Hepatocyte (in vitro differentiated cells): ENCODE results near the gene PHOSPHO2. TPM values are rescaled to one million over a fixed set of nuclear protein-coding genes. Genes with fewer than 3 reads are reported as not detected.

Experiments used
- DNase-seq: peaks from one replicate; pipeline ENCODE4 v3.0.0-alpha.2; 2016; ENCODE audit warnings: low spot score
- H2AFZ ChIP-seq: fragments of 200-600 bp; sonication (generic); 2 replicates; pipeline ENCODE4 v1.6.0; 2016; ENCODE audit warnings: antibody characterized with exemption, mild to moderate bottlenecking
- H3K27ac ChIP-seq: fragments of 200-600 bp; sonication (generic); 2 replicates; pipeline ENCODE4 v1.5.1; 2016; ENCODE audit warnings: mild to moderate bottlenecking
- H3K27me3 ChIP-seq: fragments of 200-600 bp; sonication (generic); 2 replicates; pipeline ENCODE4 v1.6.1; 2016
- H3K36me3 ChIP-seq: fragments of 200-600 bp; sonication (generic); replicated peaks from 2 replicates; pipeline ENCODE4 v1.5.1; 2016; ENCODE audit warnings: low read depth; ENCODE audit not compliant: insufficient read depth
- H3K4me1 ChIP-seq: fragments of 200-600 bp; sonication (generic); 2 replicates; pipeline ENCODE4 v1.5.1; 2016; ENCODE audit warnings: mild to moderate bottlenecking, moderate library complexity; ENCODE audit not compliant: insufficient read depth
- H3K4me2 ChIP-seq: fragments of 200-600 bp; sonication (generic); 2 replicates; pipeline ENCODE4 v1.6.0; 2016
- H3K4me3 ChIP-seq: fragments of 200-600 bp; sonication (generic); 2 replicates; pipeline ENCODE4 v1.5.1; 2016; ENCODE audit warnings: mild to moderate bottlenecking
- H3K79me2 ChIP-seq: fragments of 200-600 bp; sonication (generic); 2 replicates; pipeline ENCODE4 v1.6.0; 2017; ENCODE audit warnings: mild to moderate bottlenecking
- H3K9me2 ChIP-seq: fragments of 200-600 bp; sonication (generic); replicated peaks from 2 replicates; pipeline ENCODE4 v1.6.0; 2017; ENCODE audit warnings: mild to moderate bottlenecking; ENCODE audit not compliant: insufficient read depth
- H3K9me3 ChIP-seq: fragments of 200-600 bp; sonication (generic); 2 replicates; pipeline ENCODE4 v1.5.1; 2016; ENCODE audit warnings: low read depth, mild to moderate bottlenecking
- H4K20me1 ChIP-seq: fragments of 200-600 bp; sonication (generic); 2 replicates; pipeline ENCODE4 v1.6.0; 2016; ENCODE audit warnings: mild to moderate bottlenecking; ENCODE audit not compliant: insufficient read depth, poor library complexity, severe bottlenecking
- EZH2 ChIP-seq: fragments of 200-600 bp; sonication (generic); IDR thresholded peaks from 2 replicates; pipeline ENCODE4 v1.6.1; 2016; ENCODE audit warnings: antibody characterized with exemption, mild to moderate bottlenecking, borderline replicate concordance
- EZH2phosphoT487 ChIP-seq: fragments of 200-600 bp; sonication (generic); IDR thresholded peaks from one replicate; pipeline ENCODE4 v1.6.1; 2018; ENCODE audit warnings: antibody characterized with exemption, mild to moderate bottlenecking, low read depth, moderate library complexity; ENCODE audit not compliant: unreplicated experiment, severe bottlenecking
- WGBS: methylation state at CpG from one replicate; pipeline ENCODE4 v1.1.6; 2016; ENCODE audit warnings: low lambda C conversion rate; ENCODE audit errors: missing lambda C conversion rate; 5-methylcytosine and 5-hydroxymethylcytosine counted together
- polyA plus RNA-seq: library from polyadenylated mRNA; unstranded; fragments of >200 nt; fragmentation: Nextera tagmentation; extraction: Ambion mirVana; gene quantifications from 2 replicates; pipeline ENCODE4 v1.2.1, GENCODE V29; 2016
- total RNA-seq: library from RNA; depleted of rRNA; stranded (reverse); fragments of >200 nt; gene quantifications from 2 replicates; pipeline ENCODE4 v1.2.3, GENCODE V29; 2014
- TF ChIP-seq, protein P1 (sequence below): fragments of 200-600 bp; sonication (generic); IDR thresholded peaks from 2 replicates; pipeline ENCODE4 v1.5.1; 2016; ENCODE audit warnings: antibody characterized with exemption, mild to moderate bottlenecking; ENCODE audit not compliant: poor library complexity

PHOSPHO2 gene
- total and polyA plus RNA-seq, 2 experiments from 2014 or later = 7.2 to 8.7 TPM

- TF ChIP-seq, protein P1, sequence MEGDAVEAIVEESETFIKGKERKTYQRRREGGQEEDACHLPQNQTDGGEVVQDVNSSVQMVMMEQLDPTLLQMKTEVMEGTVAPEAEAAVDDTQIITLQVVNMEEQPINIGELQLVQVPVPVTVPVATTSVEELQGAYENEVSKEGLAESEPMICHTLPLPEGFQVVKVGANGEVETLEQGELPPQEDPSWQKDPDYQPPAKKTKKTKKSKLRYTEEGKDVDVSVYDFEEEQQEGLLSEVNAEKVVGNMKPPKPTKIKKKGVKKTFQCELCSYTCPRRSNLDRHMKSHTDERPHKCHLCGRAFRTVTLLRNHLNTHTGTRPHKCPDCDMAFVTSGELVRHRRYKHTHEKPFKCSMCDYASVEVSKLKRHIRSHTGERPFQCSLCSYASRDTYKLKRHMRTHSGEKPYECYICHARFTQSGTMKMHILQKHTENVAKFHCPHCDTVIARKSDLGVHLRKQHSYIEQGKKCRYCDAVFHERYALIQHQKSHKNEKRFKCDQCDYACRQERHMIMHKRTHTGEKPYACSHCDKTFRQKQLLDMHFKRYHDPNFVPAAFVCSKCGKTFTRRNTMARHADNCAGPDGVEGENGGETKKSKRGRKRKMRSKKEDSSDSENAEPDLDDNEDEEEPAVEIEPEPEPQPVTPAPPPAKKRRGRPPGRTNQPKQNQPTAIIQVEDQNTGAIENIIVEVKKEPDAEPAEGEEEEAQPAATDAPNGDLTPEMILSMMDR = no peak
- TF ChIP-seq EZH2phosphoT487 (no peak), EZH2 (no peak)
- H4K20me1 ChIP-seq = no peaks in the 10 kb centered on the region
Measured at GRCh38 chr2:169661265-169661664, 33.0 kb upstream of the PHOSPHO2 start.

GRCh38 chr2:169662744-169663143 is 31.5 kb upstream of the PHOSPHO2 start:
- Histone ChIP-seq H3K27me3 (peaks cover 4% of the 10 kb centered on the region), H3K27ac (no peak overlapping the region), H3K9me3 (no peaks in the 10 kb centered on the region), H4K20me1 (no peaks in the 10 kb centered on the region), H3K9me2 (no peaks in the 10 kb centered on the region), H3K4me1 (no peaks in the 10 kb centered on the region), H3K4me3 (no peak overlapping the region), H2AFZ (no peak overlapping the region), H3K79me2 (no peaks in the 10 kb centered on the region), H3K4me2 (no peak overlapping the region), H3K36me3 (no peaks in the 10 kb centered on the region)
- DNase-seq = no peak
- WGBS = 96% methylated on average over 1 of the region's 1 CpG
- TF ChIP-seq, protein P1 = no peak
- no peak for TF ChIP-seq EZH2
- no peak for TF ChIP-seq EZH2phosphoT487

More at GRCh38 chr2:169661265-169661664, 33.0 kb upstream of the PHOSPHO2 start:
- Histone ChIP-seq H3K27ac (no peak overlapping the region), H3K27me3 (peaks cover 4% of the 10 kb centered on the region), H3K4me3 (no peak overlapping the region), H3K36me3 (no peaks in the 10 kb centered on the region), H2AFZ (no peak overlapping the region), H3K4me2 (no peak overlapping the region), H3K79me2 (no peaks in the 10 kb centered on the region), H3K4me1 (no peaks in the 10 kb centered on the region), H3K9me2 (no peaks in the 10 kb centered on the region), H3K9me3 (no peaks in the 10 kb centered on the region)
- DNase-seq = no peak
- 79% methylated on average over 3 of the region's 3 CpGs for WGBS

DNA sequence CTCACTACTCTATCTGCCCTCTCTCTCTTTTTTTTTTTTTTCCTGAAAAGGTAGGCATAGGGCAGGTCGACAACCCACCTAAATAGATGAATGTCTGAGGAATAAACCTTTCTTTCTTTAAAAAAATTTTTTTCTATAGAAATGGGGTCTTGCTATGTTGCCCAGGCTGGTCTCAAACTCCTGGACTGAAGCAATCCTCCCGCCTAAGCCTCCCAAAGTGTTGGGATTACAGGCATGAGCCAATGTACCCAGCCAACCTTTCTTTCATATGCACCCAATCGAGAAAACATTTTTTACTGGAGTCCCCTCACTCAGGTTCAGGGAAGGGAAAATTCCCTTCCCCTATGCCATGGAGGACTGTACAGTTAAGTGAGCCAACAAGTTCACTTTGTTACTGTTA is 31.0 kb upstream of the PHOSPHO2 start:
- Histone ChIP-seq H3K27me3 (peaks cover 4% of the 10 kb centered on the region), H3K4me2 (no peak overlapping the region), H3K4me1 (no peaks in the 10 kb centered on the region), H3K36me3 (no peaks in the 10 kb centered on the region), H3K27ac (no peak overlapping the region), H4K20me1 (no peaks in the 10 kb centered on the region), H3K9me3 (no peaks in the 10 kb centered on the region), H2AFZ (no peak overlapping the region), H3K79me2 (no peaks in the 10 kb centered on the region), H3K4me3 (no peak overlapping the region), H3K9me2 (no peaks in the 10 kb centered on the region)
- no peak for DNase-seq
- TF ChIP-seq EZH2 = no peak
- TF ChIP-seq, protein P1 = no peak
- no peak for TF ChIP-seq EZH2phosphoT487
- WGBS = 87% methylated on average over 3 of the region's 3 CpGs

- Histone ChIP-seq H3K36me3 (no peaks in the 10 kb centered on the region), H3K9me3 (no peaks in the 10 kb centered on the region), H3K4me3 (no peak overlapping the region), H3K79me2 (no peaks in the 10 kb centered on the region), H2AFZ (no peak overlapping the region), H3K27me3 (peaks cover 4% of the 10 kb centered on the region), H3K27ac (no peak overlapping the region), H3K9me2 (no peaks in the 10 kb centered on the region), H3K4me2 (no peak overlapping the region), H3K4me1 (no peaks in the 10 kb centered on the region), H4K20me1 (no peaks in the 10 kb centered on the region)
- TF ChIP-seq, protein P1 = no peak
- TF ChIP-seq EZH2 = no peak
- no peak for TF ChIP-seq EZH2phosphoT487
- DNase-seq = no peak
- 79% methylated on average over 1 of the region's 1 CpG for WGBS
Measured at GRCh38 chr2:169664600-169664977, 29.7 kb upstream of the PHOSPHO2 start.
